ENCODE results near the gene ADCY2.
A peak's percentile ranks its signal among the peaks of the same experiment; 100 is the strongest.

The ADCY2 gene

DNA sequence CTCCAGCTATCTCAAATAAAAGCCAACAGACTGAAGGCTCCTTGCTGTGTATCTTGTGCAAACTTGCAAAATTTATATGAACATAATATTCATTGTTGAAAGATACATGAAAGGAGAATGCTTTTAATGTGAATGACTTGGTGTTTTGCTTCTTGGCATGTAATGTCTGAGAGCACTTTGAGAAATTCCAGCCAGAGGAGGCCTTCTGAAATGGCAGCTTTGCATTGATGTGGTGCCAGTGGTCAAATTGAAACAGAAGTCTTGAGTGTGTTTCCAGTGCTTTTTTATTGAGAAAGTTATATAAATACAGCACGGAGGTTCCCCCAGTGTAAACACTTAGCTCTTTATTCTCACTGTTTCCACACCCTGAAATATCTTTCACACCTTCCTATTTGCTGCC is 182.1 kb downstream of the ADCY2 start:
- no peak for DNase-seq (ENCODE audit: low read depth, low spot score)
- no peak overlapping the region for H3K4me3 ChIP-seq (ENCODE audit: low read depth, low read length)
- in situ Hi-C loops (cut with HindIII; ENCODE audit: low sequenced_read_pairs), result no loop called here
- TF ChIP-seq, protein P1, sequence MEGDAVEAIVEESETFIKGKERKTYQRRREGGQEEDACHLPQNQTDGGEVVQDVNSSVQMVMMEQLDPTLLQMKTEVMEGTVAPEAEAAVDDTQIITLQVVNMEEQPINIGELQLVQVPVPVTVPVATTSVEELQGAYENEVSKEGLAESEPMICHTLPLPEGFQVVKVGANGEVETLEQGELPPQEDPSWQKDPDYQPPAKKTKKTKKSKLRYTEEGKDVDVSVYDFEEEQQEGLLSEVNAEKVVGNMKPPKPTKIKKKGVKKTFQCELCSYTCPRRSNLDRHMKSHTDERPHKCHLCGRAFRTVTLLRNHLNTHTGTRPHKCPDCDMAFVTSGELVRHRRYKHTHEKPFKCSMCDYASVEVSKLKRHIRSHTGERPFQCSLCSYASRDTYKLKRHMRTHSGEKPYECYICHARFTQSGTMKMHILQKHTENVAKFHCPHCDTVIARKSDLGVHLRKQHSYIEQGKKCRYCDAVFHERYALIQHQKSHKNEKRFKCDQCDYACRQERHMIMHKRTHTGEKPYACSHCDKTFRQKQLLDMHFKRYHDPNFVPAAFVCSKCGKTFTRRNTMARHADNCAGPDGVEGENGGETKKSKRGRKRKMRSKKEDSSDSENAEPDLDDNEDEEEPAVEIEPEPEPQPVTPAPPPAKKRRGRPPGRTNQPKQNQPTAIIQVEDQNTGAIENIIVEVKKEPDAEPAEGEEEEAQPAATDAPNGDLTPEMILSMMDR (IDR thresholded peaks at IDR 0.05; ENCODE audit: low read depth, low read length), result no peak

DNA sequence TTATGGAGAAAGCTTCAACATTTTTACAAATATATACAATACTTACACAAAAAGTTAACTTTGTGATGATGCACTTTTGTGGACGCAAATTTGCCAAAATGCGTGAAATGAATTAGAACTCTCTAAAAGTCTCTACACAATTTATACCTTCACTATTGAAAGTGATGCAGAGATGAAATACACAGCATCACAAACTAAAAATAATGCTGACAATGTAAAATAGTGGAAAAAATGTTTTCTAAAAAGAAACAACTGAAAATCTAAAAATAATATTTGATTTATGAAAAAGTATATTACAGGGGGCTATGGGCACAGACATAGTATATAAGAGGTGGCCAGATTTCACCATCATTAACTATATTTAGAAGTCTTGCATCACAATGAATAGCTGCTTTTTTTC is 188.8 kb downstream of the ADCY2 start:
- TF ChIP-seq, protein P1 (IDR thresholded peaks at IDR 0.05; ENCODE audit: low read depth, low read length), result no peak
- DNase-seq (ENCODE audit: low read depth, low spot score), result no peak
- in situ Hi-C loops (cut with HindIII; ENCODE audit: low sequenced_read_pairs), result no loop called here
- H3K4me3 ChIP-seq (ENCODE audit: low read depth, low read length), result no peak overlapping the region

DNA sequence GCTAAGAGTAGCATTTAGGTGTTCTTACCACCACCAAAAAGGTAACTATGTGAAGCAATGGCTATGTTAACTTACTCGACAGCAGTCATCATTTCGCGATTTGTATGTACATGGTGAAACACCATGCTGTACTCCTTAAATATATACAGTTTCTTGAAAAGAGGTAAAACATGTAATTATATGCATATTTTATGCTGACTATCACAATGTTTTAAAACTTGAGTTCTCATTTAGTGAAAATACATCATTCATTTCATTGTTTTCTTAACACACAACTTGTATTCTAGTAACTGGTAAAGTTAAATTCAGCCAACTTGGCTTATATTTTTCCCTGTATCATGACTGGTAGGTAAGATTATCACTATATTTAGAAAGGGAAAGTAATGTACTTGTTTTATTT is 189.9 kb downstream of the ADCY2 start:
- DNase-seq (ENCODE audit: low read depth, low spot score), result no peak
- TF ChIP-seq, protein P1 (IDR thresholded peaks at IDR 0.05; ENCODE audit: low read depth, low read length), result no peak
- in situ Hi-C loops (cut with HindIII; ENCODE audit: low sequenced_read_pairs), result no loop called here
- no peak overlapping the region for H3K4me3 ChIP-seq (ENCODE audit: low read depth, low read length)

DNA sequence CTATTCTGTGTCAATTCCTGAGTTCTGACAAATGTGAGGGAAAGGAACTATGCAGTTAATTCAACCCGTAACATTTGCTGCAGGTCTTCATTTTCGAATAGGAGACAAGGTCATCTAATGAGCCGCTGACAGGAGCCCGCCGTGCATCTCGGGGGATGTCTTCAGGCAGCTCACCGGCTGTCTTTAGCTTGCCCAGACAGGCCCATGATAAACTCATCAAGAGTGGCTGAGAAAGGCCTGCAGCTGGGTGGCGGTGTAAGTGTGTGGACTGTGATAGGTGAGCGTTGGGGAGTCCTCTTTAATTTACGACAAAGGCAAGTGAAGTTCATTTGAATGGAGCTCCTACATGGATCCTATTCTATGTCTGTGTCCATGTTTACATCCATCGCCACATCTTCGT is 190.5 kb downstream of the ADCY2 start:
- TF ChIP-seq, protein P1 (IDR thresholded peaks at IDR 0.05; ENCODE audit: low read depth, low read length), result no peak
- no peak for DNase-seq (ENCODE audit: low read depth, low spot score)
- H3K4me3 ChIP-seq (ENCODE audit: low read depth, low read length), result no peak overlapping the region
- in situ Hi-C loops (cut with HindIII; ENCODE audit: low sequenced_read_pairs), result no loop called here

DNA sequence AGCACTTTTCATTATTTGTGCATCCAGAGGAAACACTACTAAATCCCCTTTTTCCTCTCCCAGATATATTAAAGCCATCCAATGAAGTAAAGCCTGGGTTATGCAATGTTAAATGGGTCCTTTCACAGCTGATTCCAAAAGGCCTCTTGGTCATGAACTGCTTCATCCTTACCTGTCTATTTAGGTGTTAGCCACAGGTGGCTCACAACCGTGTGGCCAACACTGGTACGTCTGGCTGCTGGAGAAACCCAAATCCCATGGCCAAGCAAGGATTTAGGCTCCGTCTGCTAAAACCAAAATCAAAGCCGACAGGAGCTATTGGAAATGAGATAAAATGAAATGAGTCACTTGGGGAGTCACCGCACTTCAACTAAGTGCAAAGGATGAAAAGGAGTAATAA is 193.9 kb downstream of the ADCY2 start:
- H3K4me3 ChIP-seq (ENCODE audit: low read depth, low read length), result no peak overlapping the region
- in situ Hi-C loops (cut with HindIII; ENCODE audit: low sequenced_read_pairs), result no loop called here
- TF ChIP-seq, protein P1 (IDR thresholded peaks at IDR 0.05; ENCODE audit: low read depth, low read length), result no peak
- DNase-seq (ENCODE audit: low read depth, low spot score), result no peak

DNA sequence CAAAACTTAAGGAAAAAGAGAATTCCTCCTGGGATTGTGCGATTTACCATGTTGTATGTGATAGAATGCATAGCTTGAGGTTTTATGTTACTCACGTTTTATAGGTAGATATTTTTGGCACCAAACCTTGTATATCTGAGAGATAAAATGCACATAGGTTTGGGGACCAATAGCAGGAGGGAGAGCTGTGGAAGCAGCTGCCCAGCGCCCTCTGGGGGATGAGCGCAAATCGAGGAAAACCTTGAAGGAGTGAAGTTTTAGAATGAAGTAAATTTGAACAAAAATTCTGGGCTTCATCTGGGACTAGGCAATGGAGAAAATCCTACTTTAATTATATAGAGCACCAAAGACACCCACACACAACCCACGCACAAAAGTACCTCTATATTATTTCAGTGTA is 197.0 kb downstream of the ADCY2 start:
- no peak overlapping the region for H3K4me3 ChIP-seq (ENCODE audit: low read depth, low read length)
- DNase-seq (ENCODE audit: low read depth, low spot score), result no peak
- in situ Hi-C loops (cut with HindIII; ENCODE audit: low sequenced_read_pairs), result no loop called here
- TF ChIP-seq, protein P1 (IDR thresholded peaks at IDR 0.05; ENCODE audit: low read depth, low read length), result peak; percentile 19

DNA sequence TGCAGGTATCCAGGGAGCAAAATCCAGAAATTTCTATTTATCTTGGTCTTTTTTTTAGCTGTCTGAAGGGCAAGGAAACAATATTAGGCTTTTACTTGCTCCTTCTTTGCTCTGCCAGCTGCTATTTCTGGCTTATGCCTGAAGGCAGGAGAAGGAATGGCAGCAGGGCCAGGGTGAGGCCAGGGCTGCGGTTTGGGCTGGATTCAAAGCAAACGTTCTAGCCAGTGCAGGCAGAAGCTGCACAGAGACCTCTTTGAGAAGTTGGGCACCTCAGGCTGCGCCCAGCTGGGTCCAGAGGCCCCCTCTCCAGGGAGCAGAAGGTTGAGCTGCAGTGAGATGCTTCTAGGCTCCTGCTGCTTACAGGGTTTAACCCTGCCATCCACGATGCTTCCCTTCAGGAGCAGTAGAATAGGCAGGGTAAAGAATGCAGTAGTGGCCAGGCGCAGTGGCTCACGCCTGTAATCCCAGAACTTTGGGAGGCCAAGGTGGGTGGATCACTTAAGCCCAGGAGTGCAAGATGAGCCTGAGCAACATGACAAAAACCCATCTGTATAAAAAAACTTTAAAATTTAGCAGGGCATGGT is 201.2 kb downstream of the ADCY2 start:
- in situ Hi-C loops (cut with HindIII; ENCODE audit: low sequenced_read_pairs), result no loop called here
- H3K4me3 ChIP-seq (ENCODE audit: low read depth, low read length), result no peak overlapping the region
- DNase-seq (ENCODE audit: low read depth, low spot score), result no peak
- TF ChIP-seq, protein P1 (IDR thresholded peaks at IDR 0.05; ENCODE audit: low read depth, low read length), result no peak
